HUES6 (cell line): ENCODE measurements around the gene CCDC66.

Experiments
- H3K27ac ChIP-seq: 2 replicates; pipeline ENCODE4 v1.7.0; 2013; ENCODE audit warnings: low read depth, mild to moderate bottlenecking, low read length, inconsistent platforms
- H3K27me3 ChIP-seq: 2 replicates; pipeline ENCODE4 v1.6.1; 2013; ENCODE audit warnings: low read length; ENCODE audit not compliant: control insufficient read depth, insufficient read depth
- H3K36me3 ChIP-seq: 2 replicates; pipeline ENCODE4 v1.6.1; 2013; ENCODE audit warnings: low read length; ENCODE audit not compliant: control insufficient read depth, insufficient read depth
- H3K4me1 ChIP-seq: 2 replicates; pipeline ENCODE4 v1.6.1; 2013; ENCODE audit warnings: low read length; ENCODE audit not compliant: control insufficient read depth, insufficient read depth
- H3K4me3 ChIP-seq: 2 replicates; pipeline ENCODE4 v1.5.1; 2013; ENCODE audit warnings: low read depth, low read length
- H3K9ac ChIP-seq: one replicate; pipeline ENCODE4 v1.6.1; 2013; ENCODE audit warnings: mild to moderate bottlenecking, low read length
- H3K9me3 ChIP-seq: 2 replicates; pipeline ENCODE4 v1.6.1; 2013; ENCODE audit warnings: low read depth, low read length; ENCODE audit not compliant: control insufficient read depth, insufficient read depth

CCDC66 gene

DNA sequence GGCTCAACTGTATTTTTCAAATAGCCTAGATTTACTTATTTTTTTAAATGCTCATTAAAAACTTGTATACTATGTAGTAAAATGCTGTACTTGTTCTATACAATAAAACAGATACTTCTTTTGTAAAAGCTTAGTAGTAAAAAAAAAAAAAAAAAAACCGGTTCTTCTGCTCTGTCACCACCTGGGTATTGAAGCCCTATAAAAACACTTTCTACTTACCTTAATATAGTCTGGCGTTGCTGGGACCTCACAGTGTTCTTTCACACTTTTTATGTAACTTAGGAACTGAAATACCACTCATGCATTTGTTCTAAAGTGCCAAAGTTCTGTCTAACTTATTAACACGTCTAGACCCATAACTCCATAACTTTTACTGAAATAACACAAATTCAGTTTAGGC is 64.7 kb downstream of the CCDC66 start:
- H3K36me3 ChIP-seq: peaks cover 95% of the 10 kb centered on the region
- H3K4me3 ChIP-seq: no peak overlapping the region
- no peak overlapping the region for H3K27ac ChIP-seq
- H3K27me3 ChIP-seq: no peaks in the 10 kb centered on the region
- H3K9ac ChIP-seq: no peak overlapping the region
- H3K9me3 ChIP-seq: no peaks in the 10 kb centered on the region
- no peaks in the 10 kb centered on the region for H3K4me1 ChIP-seq

DNA sequence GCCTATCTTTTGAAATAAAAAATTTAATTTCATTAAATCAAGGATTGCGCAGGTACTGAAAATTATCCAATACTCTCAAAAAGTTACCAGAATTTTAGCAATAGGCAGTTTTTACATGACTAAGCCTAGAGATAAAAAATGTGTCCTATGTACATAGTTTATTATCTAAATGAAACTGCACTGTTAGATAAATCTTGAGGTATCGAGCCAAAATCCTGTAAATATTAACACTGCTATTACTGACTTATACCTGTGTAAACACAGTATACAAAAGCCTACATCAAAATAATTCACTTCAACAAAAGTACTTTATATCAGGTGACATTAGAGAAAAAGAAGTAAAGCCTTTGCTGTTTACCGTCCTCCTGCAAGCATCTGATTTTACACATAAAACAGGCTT is 65.4 kb downstream of the CCDC66 start:
- Histone ChIP-seq H3K36me3 (peaks cover 97% of the 10 kb centered on the region), H3K9ac (no peak overlapping the region), H3K4me3 (no peak overlapping the region), H3K9me3 (no peaks in the 10 kb centered on the region), H3K27me3 (no peaks in the 10 kb centered on the region), H3K4me1 (no peaks in the 10 kb centered on the region), H3K27ac (no peak overlapping the region)

DNA sequence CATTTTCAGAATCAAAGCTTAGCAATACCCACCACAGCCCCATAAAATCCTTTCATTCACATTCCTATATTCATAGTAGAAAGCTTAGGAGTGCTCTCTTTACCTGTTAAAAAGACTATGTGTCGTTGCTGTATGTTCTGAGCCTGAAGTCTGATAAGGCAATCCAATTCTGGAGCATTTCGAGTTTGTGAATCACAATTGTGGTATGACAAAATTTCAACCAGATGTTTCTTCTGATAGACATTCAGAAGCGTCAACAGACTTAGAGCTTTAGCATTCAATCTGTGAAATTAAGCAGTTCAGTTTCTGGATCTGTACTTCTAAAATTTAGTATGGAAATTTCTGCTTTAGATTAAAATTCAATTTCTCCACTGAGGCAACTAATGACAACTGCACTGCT is 67.8 kb downstream of the CCDC66 start:
- no peaks in the 10 kb centered on the region for H3K27me3 ChIP-seq
- peaks cover 91% of the 10 kb centered on the region for H3K36me3 ChIP-seq
- H3K27ac ChIP-seq: no peak overlapping the region

DNA sequence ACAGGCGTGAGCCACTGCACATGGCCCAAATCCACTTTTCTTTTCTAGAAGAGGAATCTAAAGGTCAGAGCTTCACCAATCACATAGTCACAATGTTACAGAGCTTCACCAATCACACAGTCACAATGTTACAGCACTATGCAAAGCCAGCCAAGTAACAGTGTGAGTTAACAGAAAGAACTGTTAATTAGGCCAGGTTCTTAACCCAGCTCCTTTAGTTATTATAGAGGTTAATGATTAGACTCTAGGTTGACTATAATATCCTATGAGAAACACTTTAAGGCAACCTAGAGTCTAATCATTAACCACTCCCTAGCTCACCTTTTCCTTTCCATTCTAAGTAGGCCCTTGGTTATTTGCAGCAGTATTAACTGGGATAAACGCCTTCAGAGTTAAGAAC is 72.1 kb downstream of the CCDC66 start:
- Histone ChIP-seq H3K27ac (no peak overlapping the region), H3K9me3 (no peaks in the 10 kb centered on the region), H3K36me3 (peaks cover 77% of the 10 kb centered on the region), H3K27me3 (no peaks in the 10 kb centered on the region), H3K4me1 (no peaks in the 10 kb centered on the region), H3K9ac (no peak overlapping the region), H3K4me3 (no peak overlapping the region)

More for the DNA sequence above, 67.8 kb downstream of the CCDC66 start:
- Histone ChIP-seq H3K4me1 (no peaks in the 10 kb centered on the region), H3K9me3 (no peaks in the 10 kb centered on the region), H3K4me3 (no peak overlapping the region), H3K9ac (no peak overlapping the region)

DNA sequence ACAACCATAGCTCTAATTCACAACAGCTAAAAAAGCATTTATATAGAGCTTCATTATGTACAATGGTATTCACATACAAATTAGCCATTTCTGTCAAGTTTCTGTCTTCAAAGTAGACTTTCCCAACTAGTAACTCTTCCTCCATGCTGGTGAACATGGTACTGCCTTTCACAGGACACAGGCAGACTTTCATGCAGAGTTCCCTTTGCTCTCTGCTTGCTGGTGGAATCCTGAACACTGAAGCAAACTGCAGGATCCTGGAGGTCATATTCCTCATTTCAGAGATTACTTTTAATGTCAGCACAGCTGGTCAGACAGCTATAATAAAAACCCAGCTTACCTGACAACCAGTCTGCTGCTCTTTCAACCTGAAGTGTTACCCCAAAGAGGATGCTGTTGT is 72.5 kb downstream of the CCDC66 start:
- H3K36me3 ChIP-seq: peaks cover 77% of the 10 kb centered on the region
- no peak overlapping the region for H3K27ac ChIP-seq
- H3K9ac ChIP-seq: no peak overlapping the region
- no peak overlapping the region for H3K4me3 ChIP-seq
- no peaks in the 10 kb centered on the region for H3K27me3 ChIP-seq
- no peaks in the 10 kb centered on the region for H3K9me3 ChIP-seq
- no peaks in the 10 kb centered on the region for H3K4me1 ChIP-seq

DNA sequence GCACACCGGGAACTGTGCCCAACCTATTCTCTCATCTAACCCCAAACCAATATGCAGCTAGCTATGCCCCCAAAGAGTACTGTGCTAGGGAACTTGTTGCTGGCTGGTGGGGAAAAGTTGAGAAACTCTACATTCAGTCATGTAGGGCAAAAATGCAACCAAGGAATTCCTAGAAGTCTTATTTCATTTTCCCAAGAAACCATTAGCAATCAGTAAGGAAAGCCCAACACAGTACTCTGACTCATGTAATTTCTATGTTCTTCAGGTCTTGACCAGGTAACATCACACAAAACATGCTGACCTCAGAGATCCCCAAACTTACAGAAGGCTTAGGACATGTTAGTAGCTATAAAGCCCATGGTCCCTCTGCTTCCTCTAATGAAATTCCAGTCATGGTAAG is 74.0 kb downstream of the CCDC66 start:
- no peak overlapping the region for H3K9ac ChIP-seq
- H3K4me3 ChIP-seq: no peak overlapping the region
- peaks cover 75% of the 10 kb centered on the region for H3K36me3 ChIP-seq
- no peaks in the 10 kb centered on the region for H3K27me3 ChIP-seq
- no peaks in the 10 kb centered on the region for H3K4me1 ChIP-seq
- no peaks in the 10 kb centered on the region for H3K9me3 ChIP-seq
- no peak overlapping the region for H3K27ac ChIP-seq

DNA sequence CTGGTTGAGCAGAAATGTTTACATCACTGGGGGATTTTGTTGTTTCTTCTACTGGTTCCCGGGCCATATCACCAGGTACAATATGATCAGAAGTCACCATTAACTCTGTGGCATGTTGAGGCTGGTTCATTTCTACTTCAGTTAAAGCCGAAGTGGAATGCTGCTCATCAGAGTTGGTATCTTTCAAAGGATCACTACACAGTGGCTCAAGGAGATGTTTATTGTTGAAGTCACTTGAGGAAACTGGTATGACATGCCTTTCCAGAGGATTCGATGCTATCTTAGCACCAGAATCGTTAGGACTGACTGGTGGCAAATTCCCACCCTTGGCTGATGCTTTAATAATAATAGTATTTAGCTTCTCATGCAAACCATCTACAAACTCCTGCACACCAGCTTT is 76.2 kb downstream of the CCDC66 start:
- Histone ChIP-seq H3K36me3 (peaks cover 72% of the 10 kb centered on the region), H3K9me3 (no peaks in the 10 kb centered on the region), H3K4me3 (no peak overlapping the region), H3K9ac (no peak overlapping the region), H3K27ac (no peak overlapping the region), H3K4me1 (no peaks in the 10 kb centered on the region), H3K27me3 (no peaks in the 10 kb centered on the region)

DNA sequence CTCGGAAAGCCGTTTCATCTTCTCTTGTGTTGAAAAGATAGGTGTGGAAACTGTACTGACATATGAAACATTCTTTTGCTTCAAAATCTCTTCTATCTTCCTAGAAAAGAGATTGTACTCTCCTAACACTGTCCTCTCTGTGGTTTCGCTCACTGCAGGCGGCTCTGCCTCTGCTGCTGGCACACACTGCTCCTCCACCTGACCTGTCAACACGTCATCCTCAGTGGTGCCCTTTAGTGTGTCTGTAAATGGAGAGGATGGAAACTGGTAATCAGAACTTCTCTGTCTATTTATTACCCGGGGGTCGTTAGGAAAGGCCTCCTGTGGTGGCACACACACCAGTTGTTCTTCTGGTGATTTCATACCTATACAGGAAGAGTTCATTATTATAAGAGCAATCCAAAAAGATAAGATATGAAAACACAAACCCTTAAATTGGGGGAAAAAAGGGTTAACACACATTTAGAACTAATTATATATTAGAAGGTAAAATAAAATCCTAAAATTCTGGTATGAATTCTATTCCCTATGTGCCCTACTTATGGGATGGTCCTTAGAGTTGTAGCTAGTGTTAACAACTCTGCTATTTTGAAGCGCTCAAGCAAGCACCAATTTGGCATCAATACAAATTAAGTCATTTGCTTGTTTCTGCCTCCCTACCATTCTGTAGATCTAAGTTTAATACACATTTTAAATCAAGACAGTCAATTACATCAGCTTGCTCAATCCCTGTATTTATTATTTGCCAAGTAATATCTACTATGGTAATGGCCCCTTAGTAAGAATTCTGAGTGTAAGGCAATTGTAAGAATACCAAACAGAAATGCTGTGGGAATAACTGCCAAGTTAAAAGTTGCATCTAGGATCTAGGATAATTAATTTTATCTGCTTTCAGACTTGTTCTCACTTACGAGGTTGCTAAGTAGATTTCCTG is 76.9 kb downstream of the CCDC66 start:
- Histone ChIP-seq H3K9ac (no peak overlapping the region), H3K4me3 (no peak overlapping the region), H3K27ac (no peak overlapping the region), H3K4me1 (no peaks in the 10 kb centered on the region), H3K9me3 (no peaks in the 10 kb centered on the region), H3K27me3 (no peaks in the 10 kb centered on the region), H3K36me3 (peaks cover 74% of the 10 kb centered on the region)

DNA sequence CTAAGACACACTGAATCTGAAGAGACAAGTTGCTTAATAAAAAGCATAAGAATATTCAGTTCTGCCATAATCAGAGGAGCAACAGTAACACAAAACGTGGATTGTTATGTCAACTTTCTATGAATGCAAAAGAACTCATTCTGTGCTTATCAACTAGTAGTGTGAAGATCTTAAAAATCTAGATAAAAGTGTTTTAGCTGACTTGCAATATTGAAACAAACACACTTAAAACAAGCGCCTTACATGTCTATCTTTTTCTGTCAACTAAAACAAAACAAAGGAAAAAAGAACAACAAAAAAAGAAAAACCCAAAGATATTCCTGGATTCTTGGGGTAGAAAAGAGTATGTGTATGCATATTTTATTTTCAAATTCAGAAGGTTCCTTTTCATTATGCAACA is 88.4 kb downstream of the CCDC66 start:
- Histone ChIP-seq H3K4me1 (no peaks in the 10 kb centered on the region), H3K27me3 (no peaks in the 10 kb centered on the region), H3K9ac (no peak overlapping the region), H3K36me3 (peaks cover 86% of the 10 kb centered on the region), H3K9me3 (no peaks in the 10 kb centered on the region), H3K27ac (no peak overlapping the region), H3K4me3 (no peak overlapping the region)

DNA sequence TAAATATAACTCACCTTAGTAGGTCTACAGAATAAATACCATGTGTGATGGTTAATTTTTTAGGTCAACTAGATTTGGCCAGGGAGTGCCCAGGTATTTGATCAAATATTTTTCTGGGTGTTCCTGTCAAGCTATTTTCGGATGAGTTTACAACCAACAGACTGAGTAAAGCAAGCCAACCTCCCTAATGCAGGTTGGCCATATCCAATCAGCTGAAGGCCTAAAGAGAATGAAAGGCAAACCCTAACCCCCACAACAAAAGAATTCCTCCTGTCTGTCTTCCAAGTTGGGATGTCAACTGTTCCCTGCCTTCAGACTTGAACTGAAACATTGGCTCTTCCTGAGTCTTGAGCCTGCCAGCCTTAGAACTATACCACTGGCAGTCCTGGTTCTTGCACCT is 97.5 kb downstream of the CCDC66 start:
- Histone ChIP-seq H3K4me3 (no peak overlapping the region), H3K9ac (no peak overlapping the region), H3K27ac (no peak overlapping the region), H3K36me3 (peaks cover 73% of the 10 kb centered on the region), H3K27me3 (no peaks in the 10 kb centered on the region), H3K9me3 (no peaks in the 10 kb centered on the region), H3K4me1 (no peaks in the 10 kb centered on the region)

DNA sequence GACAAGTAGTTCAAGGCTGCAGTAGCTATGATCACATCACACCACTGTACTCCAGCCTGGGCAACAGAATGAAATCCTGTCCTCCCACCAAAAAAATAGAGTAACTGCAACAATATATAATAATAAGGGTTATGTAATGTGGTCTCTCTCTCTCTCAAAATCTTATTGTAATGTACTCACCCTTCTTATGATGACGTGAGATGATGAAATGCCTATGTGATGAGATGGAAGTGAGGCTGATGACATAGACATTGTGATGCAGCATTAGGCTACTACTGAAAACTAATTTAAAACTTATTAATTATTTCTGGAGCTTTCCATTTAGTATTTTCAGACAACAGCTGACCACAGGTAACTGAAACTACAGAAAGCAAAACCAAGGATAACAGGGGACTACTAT is 98.7 kb downstream of the CCDC66 start:
- Histone ChIP-seq H3K27ac (no peak overlapping the region), H3K36me3 (peaks cover 73% of the 10 kb centered on the region), H3K4me3 (no peak overlapping the region), H3K27me3 (no peaks in the 10 kb centered on the region), H3K4me1 (no peaks in the 10 kb centered on the region), H3K9me3 (no peaks in the 10 kb centered on the region), H3K9ac (no peak overlapping the region)
